IMR-90 (cell line): ENCODE data around the gene WDFY2.

Experiments used
- BHLHE40 ChIP-seq: fragments of 150-350 bp; IDR thresholded peaks from 2 replicates; pipeline ENCODE4 v1.6.1; 2016; ENCODE audit warnings: mild to moderate bottlenecking, low read depth, low read length
- CEBPB ChIP-seq: IDR thresholded peaks from 2 replicates; pipeline ENCODE4 v1.6.1; 2012; ENCODE audit warnings: low read depth, low read length, improper control_type of control experiment
- MAFK ChIP-seq: IDR thresholded peaks from 2 replicates; pipeline ENCODE4 v1.6.1; 2012; ENCODE audit warnings: low read depth, low read length, improper control_type of control experiment
- MXI1 ChIP-seq: IDR thresholded peaks from 2 replicates; pipeline ENCODE4 v1.6.1; 2012; ENCODE audit warnings: low read depth, mild to moderate bottlenecking, low read length, moderate library complexity, borderline replicate concordance
- POLR2A ChIP-seq: IDR thresholded peaks from 2 replicates; pipeline ENCODE4 v1.6.1; 2012; ENCODE audit warnings: mild to moderate bottlenecking, low read depth, low read length
- RAD21 ChIP-seq: IDR thresholded peaks from 2 replicates; pipeline ENCODE4 v1.6.1; 2012; ENCODE audit warnings: low read length, improper control_type of control experiment
- SMC3 ChIP-seq: fragments of 150-350 bp; IDR thresholded peaks from 2 replicates; pipeline ENCODE4 v1.6.1; 2016; ENCODE audit warnings: low read depth, mild to moderate bottlenecking, antibody characterized with exemption, low read length, moderate library complexity
- TF ChIP-seq, protein P1 (sequence below): conservative IDR thresholded peaks from 2 replicates; pipeline ENCODE4 v1.5.1; 2012; ENCODE audit warnings: mild to moderate bottlenecking, low read depth, low read length, improper control_type of control experiment

DNA sequence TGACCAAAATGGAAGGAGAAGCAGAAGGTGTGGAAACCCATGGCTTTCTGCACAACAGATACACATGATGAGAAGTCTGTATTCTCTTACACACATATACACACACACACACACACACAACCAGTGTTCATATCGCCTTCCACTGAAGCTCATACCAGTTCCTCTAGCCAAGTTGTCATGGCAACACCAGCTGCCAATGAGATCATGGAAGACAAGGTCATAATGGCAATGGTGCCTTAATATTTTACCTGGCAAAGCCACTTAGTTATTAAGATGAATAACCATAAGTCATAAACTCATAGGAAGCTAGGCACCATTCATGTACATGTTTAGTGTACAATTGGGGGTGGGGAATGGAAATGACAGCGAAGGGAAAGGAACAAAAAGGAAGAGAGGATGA is 222.3 kb downstream of the WDFY2 start:
- TF ChIP-seq SMC3 (no peak), CEBPB (no peak), RAD21 (no peak), BHLHE40 (no peak), POLR2A (no peak), MAFK (no peak), MXI1 (no peak)
- TF ChIP-seq, protein P1, sequence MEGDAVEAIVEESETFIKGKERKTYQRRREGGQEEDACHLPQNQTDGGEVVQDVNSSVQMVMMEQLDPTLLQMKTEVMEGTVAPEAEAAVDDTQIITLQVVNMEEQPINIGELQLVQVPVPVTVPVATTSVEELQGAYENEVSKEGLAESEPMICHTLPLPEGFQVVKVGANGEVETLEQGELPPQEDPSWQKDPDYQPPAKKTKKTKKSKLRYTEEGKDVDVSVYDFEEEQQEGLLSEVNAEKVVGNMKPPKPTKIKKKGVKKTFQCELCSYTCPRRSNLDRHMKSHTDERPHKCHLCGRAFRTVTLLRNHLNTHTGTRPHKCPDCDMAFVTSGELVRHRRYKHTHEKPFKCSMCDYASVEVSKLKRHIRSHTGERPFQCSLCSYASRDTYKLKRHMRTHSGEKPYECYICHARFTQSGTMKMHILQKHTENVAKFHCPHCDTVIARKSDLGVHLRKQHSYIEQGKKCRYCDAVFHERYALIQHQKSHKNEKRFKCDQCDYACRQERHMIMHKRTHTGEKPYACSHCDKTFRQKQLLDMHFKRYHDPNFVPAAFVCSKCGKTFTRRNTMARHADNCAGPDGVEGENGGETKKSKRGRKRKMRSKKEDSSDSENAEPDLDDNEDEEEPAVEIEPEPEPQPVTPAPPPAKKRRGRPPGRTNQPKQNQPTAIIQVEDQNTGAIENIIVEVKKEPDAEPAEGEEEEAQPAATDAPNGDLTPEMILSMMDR: no peak
